Astrocyte of the spinal cord (primary cell): ENCODE measurements around the gene ATG4A.
A peak's percentile ranks its signal among the peaks of the same experiment; 100 is the strongest.

Experiments used
- DNase-seq: peaks from one replicate; pipeline ENCODE4 v3.0.0; 2011; ENCODE audit warnings: low read depth, low spot score
- H3K4me3 ChIP-seq: 2 replicates; pipeline ENCODE4 v1.5.1; 2011; ENCODE audit warnings: low read depth, mild to moderate bottlenecking, low read length, moderate library complexity
- CTCF ChIP-seq: IDR thresholded peaks from 2 replicates; pipeline ENCODE4 v1.5.1; 2012; ENCODE audit warnings: low read depth, mild to moderate bottlenecking, low read length, inconsistent platforms
- in situ Hi-C: cut with HindIII; loops from 2 replicates; pipeline ENCODE4 v1.10.0; 2017; ENCODE audit warnings: low sequenced_read_pairs

ATG4A gene, protein sequence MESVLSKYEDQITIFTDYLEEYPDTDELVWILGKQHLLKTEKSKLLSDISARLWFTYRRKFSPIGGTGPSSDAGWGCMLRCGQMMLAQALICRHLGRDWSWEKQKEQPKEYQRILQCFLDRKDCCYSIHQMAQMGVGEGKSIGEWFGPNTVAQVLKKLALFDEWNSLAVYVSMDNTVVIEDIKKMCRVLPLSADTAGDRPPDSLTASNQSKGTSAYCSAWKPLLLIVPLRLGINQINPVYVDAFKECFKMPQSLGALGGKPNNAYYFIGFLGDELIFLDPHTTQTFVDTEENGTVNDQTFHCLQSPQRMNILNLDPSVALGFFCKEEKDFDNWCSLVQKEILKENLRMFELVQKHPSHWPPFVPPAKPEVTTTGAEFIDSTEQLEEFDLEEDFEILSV

DNA sequence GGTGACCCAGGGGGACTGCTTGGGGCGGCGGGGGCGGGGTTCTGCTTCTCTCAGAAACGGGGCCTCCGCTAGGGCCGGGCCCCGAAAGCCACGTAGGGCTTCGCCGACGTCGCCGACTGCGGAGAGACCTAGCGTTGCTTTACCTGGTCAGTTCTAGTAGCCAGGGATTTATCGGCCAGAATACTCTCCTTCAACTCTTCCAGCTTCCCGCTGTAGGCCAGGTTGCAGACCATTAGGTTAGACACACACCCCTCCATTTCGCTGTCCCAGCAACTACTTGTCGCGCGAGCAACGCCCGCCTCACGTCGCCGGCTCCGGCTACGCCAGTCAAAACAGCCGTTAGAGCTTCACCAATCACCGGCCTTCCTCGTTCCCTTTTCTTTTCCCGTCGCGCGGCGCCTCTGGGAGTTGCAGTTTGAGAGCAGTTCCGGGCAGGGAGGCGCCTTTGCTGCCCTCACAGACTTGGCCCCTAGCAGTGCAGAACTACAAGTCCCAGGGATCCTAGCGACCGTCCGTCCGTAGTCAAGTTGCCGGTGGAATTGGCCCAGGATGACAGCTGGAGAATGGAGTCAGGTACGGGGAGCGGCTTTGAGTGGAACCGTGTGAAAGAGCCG is at the start of gene ATG4A, which contains the start of gene PSMD10:
Gene ATG4A, plus strand, starts transcription at position 515 of the 614 bp plus-strand sequence. Its CDS starts 49 bp downstream, at position 564.
Gene PSMD10, minus strand, starts transcription at position 279 of the 614 bp plus-strand sequence. Its CDS starts 22 bp downstream, at position 257.
- H3K4me3 ChIP-seq = peak within 1 kb of the TSS; percentile 76
- DNase-seq = peak; percentile 96
- in situ Hi-C loops = no loop called here
- TF ChIP-seq CTCF = no peak

DNA sequence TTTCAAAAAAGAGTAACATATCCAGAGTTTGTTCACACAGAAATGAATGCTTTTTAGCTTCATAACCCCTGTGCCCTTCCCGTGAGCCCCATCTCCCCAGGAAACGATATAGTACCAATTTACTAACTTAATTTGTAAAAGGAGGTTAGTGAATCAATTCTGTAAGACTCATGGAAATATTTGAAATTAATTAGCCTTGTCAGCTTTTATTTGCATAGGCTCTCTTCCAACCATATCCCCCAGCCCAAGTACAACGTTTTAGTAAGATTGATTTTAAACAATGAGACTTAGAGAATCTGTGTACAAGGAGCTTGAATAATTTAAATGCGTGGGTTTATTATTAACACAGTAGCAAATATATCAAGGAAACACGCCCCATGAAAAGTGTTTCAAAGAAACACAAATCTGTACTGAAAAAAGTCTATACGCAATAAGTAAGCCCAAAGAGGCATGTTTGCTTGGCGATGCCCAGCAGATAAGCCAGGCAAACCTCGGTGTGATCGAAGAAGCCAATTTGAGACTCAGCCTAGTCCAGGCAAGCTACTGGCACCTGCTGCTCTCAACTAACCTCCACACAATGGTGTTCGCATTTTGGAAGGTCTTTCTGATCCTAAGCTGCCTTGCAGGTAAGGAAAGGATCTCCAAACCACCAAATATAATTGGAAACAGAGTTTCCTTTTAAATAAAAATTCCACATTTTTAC is 46.9 kb upstream of the ATG4A start, which contains the start of gene VSIG1:
Gene VSIG1, plus strand, starts transcription at position 512 of the 703 bp plus-strand sequence. Its CDS starts 66 bp downstream, at position 578.
- no peak within 1 kb of the TSS for H3K4me3 ChIP-seq
- DNase-seq = no peak
- in situ Hi-C loops = no loop called here
- TF ChIP-seq CTCF = no peak

DNA sequence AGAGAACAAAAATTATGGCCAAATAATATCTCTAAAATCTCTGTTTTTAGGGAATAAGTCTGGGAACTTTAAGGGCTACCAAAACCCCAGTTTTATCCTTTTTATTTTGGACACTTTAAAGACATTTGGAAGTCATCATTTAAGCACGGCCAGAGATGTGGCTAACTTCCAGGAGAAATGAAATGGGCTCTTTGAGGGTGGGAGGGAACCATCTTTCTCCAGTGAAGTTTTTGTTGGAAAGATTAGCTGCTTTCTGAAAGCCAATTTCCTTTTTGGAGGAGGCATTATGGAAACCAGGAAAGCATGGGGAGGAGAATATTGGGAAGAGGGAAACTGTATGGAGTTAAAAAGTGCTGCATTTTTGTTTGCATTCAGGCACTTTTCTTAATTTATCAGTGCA is 41.9 kb upstream of the ATG4A start:
- no peak overlapping the region for H3K4me3 ChIP-seq
- in situ Hi-C loops = no loop called here
- no peak for DNase-seq
- no peak for TF ChIP-seq CTCF

DNA sequence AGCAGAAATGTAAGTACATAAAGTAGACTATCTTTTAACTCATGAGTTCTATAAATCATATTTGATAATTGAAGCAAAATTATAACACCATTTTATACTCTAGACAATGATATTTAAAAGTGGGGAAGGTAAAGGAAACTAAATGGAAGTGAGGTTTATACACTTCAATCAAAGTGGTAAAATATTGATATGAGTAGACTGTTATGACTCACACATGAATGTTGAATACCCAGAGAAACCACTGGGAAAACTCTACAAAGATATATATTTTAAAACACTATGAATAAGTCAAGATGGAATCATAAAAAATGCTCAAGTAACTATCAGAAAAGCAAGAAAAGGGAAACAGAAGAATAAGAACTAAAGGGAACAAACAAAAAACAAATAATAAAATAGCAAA is 38.4 kb upstream of the ATG4A start:
- no peak overlapping the region for H3K4me3 ChIP-seq
- in situ Hi-C loops = no loop called here
- no peak for DNase-seq
- TF ChIP-seq CTCF = no peak

DNA sequence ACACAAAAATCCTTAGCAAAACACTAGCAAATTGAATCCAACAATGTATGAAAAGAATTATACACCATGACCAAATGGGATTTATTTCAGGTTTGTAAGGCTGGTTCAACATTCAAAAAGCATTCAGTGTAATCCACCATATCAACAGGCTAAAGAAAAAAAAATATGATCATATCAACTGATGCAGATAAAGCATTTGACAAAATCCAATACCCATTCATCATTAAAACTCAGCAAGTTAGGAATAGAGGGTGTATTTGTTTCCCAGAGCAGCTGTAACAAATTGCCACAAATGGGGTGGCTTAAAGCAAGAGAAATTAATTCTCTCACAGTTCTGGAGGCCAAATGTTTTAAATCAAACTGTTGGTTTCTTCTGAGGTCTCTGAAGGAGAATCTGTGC is 36.0 kb upstream of the ATG4A start:
- H3K4me3 ChIP-seq = no peak overlapping the region
- TF ChIP-seq CTCF = no peak
- in situ Hi-C loops = no loop called here
- DNase-seq = no peak

DNA sequence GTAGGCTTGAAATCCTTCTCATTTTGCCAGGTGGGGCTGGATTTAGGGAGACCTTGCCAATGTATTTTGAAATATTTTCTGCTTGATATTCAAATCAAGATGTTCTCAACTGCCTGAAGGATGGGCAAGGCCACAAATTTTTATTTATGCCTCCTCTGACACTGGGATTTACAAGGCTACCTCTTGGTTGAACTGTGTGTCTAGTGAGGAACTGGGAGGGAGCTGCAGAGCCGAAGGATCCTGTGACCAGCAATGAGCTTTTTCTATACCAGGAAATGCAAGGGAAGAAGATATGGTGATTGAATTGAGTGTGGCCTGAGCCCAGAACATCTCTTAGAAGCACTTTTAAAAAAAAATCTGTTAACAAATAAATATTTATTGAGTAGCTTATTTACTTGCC is 31.8 kb upstream of the ATG4A start:
- no peak for DNase-seq
- in situ Hi-C loops = no loop called here
- H3K4me3 ChIP-seq = no peak overlapping the region
- no peak for TF ChIP-seq CTCF
